Ammon's horn (tissue), 1 donor: ENCODE results near the gene STK33.

Experiments used
- DNase-seq: peaks from one replicate; pipeline ENCODE4 v3.0.0-alpha.2; 2016; ENCODE audit warnings: low spot score

Gene STK33

DNA sequence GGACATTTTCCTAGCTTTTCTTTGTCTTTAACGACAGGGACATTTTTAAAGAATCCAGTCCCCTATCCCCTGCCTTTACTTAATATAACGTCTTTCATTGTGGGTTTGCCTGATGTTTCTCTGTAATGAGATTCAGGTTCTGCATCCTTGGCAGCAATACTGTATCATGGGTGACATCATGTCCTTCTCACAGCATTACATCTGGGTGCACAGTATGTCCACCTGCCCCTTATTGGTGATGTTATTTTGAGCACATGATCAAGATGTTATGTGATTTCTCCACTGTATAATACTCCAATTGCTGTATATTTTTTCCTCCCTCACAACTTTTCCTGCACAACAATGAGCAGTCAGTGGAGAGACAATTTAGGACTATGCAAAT, 9.7 kb upstream of the STK33 start:
- DNase-seq = no peak

DNA sequence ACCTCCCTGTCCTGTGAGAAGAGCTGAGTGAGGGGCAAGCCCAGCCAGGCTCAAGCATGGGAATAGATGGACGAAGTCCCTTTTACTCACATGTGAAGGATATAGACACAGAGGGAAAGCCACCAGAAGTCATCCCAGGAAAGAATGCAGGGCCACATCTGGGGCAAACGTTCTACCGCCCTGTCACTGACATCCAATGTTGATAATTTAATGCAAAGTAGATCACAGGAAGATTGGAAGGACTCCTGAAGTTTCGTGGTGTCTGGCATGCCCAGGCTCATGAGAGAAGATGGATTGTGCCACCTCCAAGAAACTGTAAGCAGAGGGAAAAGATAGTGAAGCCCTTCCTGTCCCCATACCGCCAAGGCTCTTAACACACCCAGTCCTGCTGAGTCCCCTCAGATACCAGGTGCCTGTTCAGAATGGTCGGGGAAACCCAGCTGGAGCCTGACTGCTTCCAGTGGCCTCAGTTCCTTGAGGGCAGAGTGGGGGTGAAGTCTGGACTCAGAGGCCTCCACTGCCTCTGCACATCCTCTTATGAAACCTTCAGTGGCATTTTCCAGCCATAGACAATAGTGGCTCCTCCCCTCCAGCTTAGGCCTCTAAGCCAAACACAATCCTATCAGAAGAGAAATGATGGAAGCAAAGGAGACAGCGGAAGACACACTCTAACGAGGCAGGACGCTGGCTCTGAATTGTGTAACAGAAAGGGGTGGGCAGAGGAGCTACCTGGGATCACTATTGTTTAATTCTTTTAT, 7.5 kb upstream of the STK33 start:
- no peak for DNase-seq

GRCh38 chr11:8598506-8598905, 4.5 kb upstream of the STK33 start:
- no peak for DNase-seq

DNA sequence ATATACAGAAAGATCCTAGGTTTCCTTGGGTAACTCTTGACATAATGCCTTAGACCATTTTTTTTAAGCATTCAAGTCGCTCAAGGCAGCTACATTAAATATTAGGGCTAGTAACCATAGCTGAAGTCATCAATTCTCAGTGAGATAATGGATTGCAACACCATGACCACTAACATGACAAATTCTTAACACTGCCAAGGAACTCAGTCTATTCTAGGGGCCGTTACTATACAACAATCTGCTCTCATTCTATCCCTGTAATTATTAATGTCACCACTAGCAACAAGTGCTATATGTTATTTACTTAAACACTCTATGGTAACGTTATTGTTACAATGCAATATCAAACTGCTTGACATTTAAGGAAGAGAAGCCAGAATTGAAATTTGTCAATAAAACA, 3.2 kb upstream of the STK33 start:
- no peak for DNase-seq

- no peak for DNase-seq
Observed at GRCh38 chr11:8596504-8597046, 2.5 kb upstream of the STK33 start.

DNA sequence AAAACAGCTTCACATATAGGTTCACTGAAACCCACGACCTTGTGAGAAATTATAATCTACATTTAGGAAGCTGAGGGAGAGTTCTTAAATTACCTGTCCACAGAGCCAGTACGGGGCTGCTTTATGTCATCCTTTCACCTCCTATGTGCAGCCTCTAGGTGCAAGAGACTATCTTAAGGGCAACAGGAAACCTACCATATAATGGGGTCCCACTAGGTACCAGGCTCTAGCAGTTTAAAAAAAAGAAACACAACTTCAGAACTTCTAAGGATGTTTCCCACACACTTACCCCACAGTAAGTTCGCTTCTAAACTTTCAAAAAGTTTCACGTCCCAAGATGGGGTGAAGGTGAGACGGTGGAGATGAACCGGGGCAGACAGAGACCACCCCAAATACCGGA, 573 bp downstream of the STK33 start:
- no peak for DNase-seq

GRCh38 chr11:8587915-8588314, 6.1 kb downstream of the STK33 start:
- no peak for DNase-seq

- DNase-seq = peak; percentile 11
Observed at GRCh38 chr11:8586805-8587204, 7.2 kb downstream of the STK33 start.

DNA sequence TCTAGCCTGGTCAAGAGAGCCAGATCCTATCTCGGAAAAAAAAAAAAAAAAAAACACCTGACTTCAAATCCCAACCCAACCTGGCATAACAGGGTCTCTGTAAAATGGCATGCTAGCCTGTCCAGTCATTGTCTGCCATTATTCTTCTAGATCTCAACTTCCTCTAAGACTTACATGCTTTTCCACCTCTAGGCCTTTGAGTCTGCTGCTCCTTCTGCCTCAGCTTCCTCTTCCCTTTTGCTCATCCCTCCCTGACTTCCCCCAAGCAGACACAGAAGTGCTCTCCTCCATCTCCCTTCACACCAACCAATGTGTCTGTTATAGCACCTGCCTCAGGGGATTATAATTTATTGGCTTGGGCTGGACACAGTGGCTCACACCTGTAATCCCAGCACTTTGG, 7.8 kb downstream of the STK33 start:
- no peak for DNase-seq

DNA sequence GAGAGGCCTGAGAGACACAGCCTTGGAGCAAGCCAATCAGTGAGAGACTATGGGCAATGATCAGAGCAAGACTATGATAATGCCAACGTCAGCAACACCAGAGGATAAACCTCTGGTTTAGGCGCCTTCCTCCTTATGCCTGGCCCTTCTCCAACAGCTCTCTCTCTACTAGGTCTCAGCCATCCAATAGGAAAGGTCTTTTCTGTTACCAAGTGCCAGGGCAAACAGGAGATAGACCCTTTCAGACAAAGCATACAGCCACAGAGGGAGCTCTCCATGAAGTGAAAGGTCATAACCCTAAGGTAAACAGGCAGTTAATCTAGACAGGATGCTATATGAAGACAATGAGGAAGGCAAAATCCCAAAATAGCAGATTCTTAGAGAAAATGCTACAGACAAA, 9.5 kb downstream of the STK33 start:
- DNase-seq = no peak

DNA sequence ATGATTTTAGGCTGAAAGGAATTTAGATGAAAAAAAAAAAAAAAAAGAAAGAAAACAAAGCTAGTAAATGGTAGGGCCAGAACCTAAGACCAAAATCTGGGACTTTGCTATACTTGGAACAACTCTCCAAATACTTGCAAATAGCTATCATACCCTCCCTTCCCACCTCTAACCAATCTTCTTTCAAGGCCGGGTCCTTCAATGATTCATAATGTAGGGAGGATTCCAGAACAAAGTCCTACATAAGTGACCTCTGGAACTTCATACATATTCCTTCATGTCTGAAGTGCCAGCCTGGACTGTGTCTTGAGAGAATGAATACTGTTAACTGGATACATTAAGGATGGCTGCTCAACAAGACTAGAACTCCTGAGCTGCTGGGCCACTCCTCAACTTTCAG, 9.9 kb downstream of the STK33 start:
- DNase-seq = no peak

GRCh38 chr11:8581300-8581699, 12.7 kb downstream of the STK33 start:
- DNase-seq = no peak

DNA sequence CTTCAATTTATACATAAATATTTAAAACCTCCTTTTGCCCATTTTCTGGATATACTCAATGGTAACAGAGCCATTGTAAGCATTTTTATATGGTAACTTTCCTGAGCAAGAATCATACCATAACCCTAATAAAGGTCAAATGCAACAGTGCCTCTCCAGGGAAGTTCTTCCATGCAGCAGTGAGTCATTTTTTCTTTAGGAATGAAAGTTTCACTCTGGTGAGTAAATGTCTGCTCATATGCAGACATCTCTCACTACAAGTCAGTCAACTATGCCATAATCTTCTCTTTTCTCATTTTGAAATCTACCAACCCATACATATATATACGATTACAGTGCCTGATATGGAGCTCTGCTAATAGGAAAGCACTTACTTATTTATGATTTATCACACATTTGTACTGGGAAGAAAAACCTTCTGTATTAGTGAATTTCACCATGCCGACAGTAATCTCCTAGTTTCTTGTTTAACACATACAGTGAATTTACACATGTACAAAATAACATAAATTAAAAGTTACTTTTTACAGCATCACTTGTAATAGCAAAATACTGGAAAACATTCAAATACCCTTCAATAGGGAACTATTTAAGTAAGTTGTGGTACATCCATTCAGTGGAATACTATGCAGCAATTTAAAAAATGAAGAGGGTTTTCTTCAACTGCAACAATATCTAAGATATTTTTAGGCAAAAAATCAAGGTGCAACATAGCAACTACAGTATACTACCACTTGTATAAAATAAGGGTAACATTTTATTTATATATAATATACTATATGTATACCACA, 16.0 kb downstream of the STK33 start:
- no peak for DNase-seq

DNA sequence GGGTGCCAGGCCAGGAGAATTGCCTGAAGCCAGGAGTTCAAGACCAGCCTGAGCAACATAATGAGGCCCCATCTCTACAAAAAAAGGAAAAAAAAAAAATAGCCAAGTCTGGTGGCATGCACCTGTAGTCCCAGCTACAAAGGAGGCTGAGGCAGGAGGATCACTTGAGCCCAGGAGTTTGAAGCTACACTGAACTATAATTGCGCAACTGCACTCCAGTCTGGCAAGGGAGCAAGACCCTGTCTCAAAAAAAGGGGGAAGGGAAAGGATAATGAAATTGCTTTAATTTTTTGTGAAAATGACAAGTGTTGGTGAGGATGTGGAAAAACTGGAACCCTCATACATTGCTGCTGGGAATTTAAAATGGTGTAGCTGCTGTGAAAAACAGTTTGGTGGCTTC, 19.2 kb downstream of the STK33 start:
- DNase-seq = no peak

DNA sequence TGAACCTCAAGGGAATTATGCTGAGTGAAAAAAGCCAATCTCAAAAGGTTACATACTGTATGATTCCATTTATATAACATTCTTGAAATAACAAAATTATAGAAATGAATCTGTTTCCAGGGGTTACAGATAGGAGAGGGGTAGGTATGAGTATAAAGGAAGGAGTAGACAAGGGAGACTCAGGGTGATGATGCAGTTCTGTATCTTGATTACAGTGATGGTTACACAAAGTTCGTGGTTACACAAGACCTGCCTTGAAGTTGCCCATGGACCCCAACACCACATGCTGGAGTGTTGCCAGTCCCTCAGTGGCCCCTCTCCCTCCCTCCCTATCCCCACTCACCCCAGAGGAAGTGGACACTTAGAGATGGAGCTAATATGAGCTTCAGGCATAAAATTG, 20.3 kb downstream of the STK33 start:
- DNase-seq = no peak

DNA sequence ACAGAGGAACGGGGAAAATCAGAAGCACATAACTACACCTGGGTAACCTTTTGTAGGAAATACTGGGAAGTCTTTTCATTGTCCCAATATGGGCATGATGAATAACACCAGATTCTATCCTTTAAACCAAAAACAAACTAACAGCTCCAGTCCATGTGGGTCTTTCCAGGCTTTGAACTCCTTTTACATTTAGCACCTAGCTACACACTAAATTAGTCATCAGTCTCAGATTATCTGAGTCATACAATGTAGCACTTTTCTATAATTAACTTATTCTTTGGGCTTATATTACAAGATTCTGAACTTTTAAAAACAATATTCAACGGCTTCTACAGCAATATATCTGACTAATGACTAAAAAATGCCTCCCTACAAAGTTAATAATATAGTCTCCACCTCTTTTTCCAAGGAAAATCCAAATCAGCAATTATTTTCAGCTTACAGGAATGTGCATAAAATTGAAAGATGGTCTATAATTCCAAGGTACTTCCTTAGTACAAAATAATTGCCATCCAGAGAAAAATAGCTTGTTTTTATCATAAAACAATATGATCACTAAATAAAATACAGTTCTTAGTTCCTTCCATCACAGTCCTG, 26.3 kb downstream of the STK33 start:
- no peak for DNase-seq

- DNase-seq = peak; percentile 3
Observed at GRCh38 chr11:8566613-8567210, 27.3 kb downstream of the STK33 start.

- DNase-seq = no peak
Observed at GRCh38 chr11:8564526-8564925, 29.5 kb downstream of the STK33 start.

GRCh38 chr11:8561461-8561860, 32.6 kb downstream of the STK33 start:
- DNase-seq = no peak

GRCh38 chr11:8558436-8558835, 35.6 kb downstream of the STK33 start:
- DNase-seq = no peak

GRCh38 chr11:8545698-8546366, 48.2 kb downstream of the STK33 start:
- no peak for DNase-seq

DNA sequence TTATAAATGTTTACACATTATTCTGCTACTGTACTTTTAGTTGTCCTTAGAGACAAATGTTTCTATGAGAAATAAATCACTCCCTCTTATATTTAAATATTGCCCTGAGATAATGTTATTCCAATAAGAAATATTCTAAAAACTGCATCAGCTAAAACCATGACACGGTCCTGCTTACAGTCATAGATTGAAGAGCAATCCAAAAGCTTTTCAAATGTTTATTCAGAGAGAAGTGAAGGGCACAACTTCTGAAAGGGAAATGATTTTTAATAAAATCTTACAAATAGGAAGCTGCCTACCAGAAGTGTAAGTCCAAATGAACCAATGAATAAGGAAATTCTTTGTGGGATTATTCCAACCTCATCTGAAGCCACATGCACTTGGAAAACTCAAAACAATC, 49.2 kb downstream of the STK33 start:
- no peak for DNase-seq
